Liver (tissue), 3 donors: ENCODE data around the gene SGIP1.

Source experiments
- CTCF ChIP-seq: fragments of 150-350 bp; IDR thresholded peaks from 2 replicates; pipeline ENCODE4 v1.5.1; 2017; ENCODE audit warnings: improper control_type of control experiment, low read depth, low read length; ENCODE audit not compliant: missing input control
- GABPA ChIP-seq, 2 donors: IDR thresholded peaks in 1 of 2; conservative IDR thresholded peaks in 1 of 2; 2 replicates each; pipeline ENCODE4 v1.6.1; 2016; ENCODE audit warnings: antibody characterized with exemption in 2 of 2, mild to moderate bottlenecking in 1 of 2, moderate library complexity in 1 of 2
- JUND ChIP-seq, 2 donors: IDR thresholded peaks; 2 replicates each; pipeline ENCODE4 v1.6.1; 2016; ENCODE audit warnings: antibody characterized with exemption in 2 of 2
- MAX ChIP-seq: IDR thresholded peaks from 2 replicates; pipeline ENCODE4 v1.6.1; 2016; ENCODE audit warnings: antibody characterized with exemption
- NR2F2 ChIP-seq: IDR thresholded peaks from 2 replicates; pipeline ENCODE4 v1.6.1; 2016; ENCODE audit warnings: antibody characterized with exemption
- RAD21 ChIP-seq, 2 donors: IDR thresholded peaks; 2 replicates each; pipeline ENCODE4 v1.6.1; 2016; ENCODE audit warnings: antibody characterized with exemption in 2 of 2, mild to moderate bottlenecking in 2 of 2
- REST ChIP-seq: IDR thresholded peaks from 2 replicates; pipeline ENCODE4 v1.6.1; 2016; ENCODE audit warnings: antibody characterized with exemption, mild to moderate bottlenecking
- TAF1 ChIP-seq: conservative IDR thresholded peaks from 2 replicates; pipeline ENCODE4 v1.6.1; 2016; ENCODE audit warnings: antibody characterized with exemption, mild to moderate bottlenecking
- YY1 ChIP-seq: IDR thresholded peaks from 2 replicates; pipeline ENCODE4 v1.6.1; 2016; ENCODE audit warnings: antibody characterized with exemption, mild to moderate bottlenecking
- donor health status: healthy.
- donor health status: healthy.

- TF ChIP-seq CTCF (no peak), TAF1 (no peak), RAD21 (IDR thresholded peaks at IDR 0.05) (no peak), MAX (no peak), JUND (IDR thresholded peaks at IDR 0.05) (no peak), YY1 (no peak), GABPA (IDR thresholded peaks at IDR 0.05 in 1 of 2, conservative IDR thresholded peaks at IDR 0.05 in 1 of 2) (no peak), NR2F2 (no peak), REST (no peak)
Measured at GRCh38 chr1:66633159-66633558, 99.2 kb downstream of the SGIP1 start.
